Measurements from ENCODE around the gene IFIH1.
A peak's percentile ranks its signal among the peaks of the same experiment; 100 is the strongest.

IFIH1 gene

DNA sequence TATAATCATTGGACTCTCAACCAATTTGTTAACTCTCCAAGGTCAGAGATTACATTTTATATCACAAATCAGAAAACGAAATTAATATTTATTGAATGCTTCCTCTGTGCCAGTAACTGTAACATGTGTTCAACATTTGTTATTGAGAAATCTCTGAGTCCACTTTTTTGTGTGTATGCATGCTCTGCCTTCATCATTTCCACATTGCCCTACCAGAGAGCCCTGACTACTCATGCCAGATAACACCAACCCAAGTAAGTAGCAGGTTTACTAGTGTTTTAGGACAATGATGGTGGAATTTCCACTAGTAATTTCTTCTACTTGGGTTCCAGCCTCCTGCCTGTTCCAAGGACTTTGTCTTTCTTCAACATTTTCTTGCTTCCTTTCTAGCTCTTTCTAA is 61.1 kb downstream of the IFIH1 start:
- DNase-seq (ENCODE audit: low read depth in 3 of 3), result no peak

DNA sequence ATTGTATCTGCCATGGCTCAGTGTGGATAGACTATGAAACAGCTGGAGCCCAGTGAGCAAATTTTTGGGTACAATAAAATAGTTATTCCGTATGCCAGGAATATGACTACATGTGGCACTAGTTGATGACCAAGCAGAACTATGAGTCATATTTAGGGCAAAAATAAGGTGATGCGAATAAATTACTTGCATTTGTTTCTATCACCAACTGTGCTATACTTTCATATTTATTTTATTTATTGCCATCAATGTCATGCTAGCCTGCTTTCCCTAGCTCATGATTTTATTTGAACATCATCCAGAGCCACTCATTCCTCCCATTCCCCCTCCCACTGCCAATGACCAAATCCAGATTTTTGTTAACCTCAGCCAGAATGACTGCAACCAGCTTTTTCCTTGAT is 61.9 kb downstream of the IFIH1 start:
- DNase-seq (ENCODE audit: low read depth in 3 of 3), result no peak

DNA sequence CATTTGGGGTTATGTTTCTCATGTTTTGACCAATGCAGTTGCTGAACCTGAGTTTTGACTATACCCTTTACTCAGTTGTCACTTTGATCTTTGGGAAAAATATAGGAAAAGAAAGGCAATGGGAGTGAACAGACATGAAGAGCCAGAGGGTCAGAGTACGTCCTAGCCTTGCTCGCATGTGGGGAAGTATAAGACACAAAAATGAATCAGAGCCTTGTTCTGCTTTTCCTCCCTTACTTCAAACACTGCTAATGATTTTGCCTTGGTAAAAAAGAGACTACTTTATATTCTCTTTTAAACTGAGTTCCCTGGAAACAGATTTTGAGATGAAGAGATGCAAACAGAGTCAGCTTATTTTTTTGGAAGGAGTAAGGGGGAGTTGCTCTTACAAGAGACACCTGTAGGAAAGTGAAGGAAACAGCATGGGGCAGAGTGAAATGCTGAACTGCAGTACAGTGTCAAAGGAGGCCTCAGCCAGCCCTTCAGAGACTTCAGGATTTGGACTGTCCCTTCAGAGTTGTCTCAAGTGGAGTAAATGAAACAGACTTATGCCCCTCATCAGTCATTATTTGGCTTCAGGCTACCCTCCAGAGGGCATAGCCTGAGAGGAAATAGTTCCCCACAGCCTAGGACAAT is 64.1 kb downstream of the IFIH1 start:
- no peak for DNase-seq (ENCODE audit: low read depth in 3 of 3)

DNA sequence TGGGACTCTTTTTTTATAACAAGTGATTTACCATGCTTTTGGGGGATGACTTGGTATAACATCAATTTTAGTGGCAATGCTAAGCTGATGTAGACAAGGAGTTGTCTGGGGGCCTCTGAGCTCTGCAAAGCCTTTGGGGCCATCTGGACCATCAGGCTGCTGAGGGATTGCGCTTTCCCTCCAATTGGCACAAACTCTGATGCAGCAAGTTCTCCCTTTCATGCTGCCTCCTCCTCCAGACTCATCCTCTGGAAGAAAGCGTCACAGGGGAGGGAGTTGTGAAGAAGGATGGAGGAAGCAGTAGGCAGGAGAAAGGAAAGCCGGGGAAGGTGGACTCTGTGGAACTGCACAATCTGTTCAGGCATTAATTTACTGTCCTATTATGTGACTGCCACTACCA is 65.0 kb downstream of the IFIH1 start:
- DNase-seq (ENCODE audit: low read depth in 3 of 3), result no peak

DNA sequence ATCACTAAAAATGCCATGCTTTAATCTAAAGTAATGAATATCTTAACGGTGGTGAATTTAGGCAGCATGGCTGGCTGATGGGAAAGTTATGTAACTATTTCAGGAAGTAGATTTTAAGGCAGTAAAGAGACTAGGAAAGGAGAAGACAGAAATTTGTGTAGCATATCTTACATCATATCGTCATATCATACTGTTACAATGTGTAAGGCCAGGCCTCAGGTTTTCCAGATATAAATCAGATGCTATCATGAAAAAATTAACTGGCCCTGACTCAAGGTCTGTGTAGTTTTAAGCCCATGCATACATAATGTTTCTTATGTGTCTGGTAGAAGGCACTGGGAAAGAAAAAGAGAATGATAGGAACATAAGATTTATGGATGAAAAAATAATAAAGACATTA is 66.3 kb downstream of the IFIH1 start:
- DNase-seq (ENCODE audit: low read depth in 3 of 3), result no peak

DNA sequence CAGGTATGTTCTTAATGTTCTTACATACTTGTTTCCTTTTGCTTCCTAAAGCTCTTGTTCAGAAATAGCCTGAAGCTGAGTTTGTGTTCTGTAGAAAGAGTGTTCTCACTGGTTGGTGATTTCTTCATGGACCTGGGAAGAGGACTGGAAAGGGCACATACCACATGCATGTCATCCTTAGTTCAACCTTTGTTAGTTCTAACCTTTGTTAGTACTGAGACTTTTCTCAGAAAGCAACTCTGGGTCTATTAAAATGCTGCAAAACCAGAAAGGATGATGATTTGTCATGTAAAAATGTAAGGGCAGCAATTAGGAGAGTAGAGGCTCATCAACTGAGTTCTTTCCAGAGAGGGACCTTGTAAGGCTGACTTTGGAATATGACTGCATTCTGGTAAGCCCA is 72.7 kb downstream of the IFIH1 start:
- no peak for DNase-seq (ENCODE audit: low read depth in 3 of 3)

DNA sequence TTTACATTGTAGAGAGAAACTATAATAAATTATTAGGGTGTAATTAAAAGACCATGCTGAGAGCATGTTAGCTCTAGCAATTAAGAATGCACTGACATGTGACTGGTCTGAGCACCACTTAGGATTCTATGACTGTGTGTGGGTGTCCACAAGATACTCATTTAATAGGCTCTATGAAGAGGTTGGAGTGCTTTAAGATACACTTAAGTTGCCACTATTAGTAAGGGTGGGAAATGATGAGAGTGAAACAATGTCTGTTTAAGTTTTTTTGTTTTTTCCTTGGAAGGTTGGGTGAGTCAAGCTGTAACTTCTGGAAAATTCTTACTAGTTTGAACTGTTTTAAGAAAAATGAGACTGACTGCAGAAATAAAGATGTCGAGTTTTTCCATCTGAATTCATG is 73.4 kb downstream of the IFIH1 start:
- DNase-seq (ENCODE audit: low read depth in 3 of 3), result no peak

DNA sequence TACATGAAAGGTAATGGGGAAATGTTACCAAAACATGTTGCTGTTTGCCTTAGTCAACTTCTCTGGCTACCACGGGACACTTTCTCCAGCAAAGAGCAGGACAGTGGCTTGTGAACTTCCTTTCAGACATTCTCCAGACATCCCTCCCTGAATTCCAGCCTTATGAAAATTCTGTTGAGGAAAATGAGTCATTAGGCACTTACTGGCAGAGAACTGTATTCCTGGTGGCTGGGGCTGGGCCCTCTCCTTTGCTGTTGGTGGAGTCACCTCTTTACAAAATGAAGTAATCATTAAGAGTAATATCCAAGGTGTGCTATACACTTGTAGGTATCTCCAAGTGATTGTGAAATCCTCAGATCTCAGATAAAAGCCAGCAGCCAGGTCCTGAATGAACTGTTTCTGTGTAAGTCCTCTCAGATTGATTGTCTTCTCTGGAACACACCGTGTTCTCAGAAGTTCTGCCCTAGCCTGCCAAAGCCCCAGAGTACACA is 73.9 kb downstream of the IFIH1 start:
- DNase-seq (ENCODE audit: low read depth in 3 of 3), result no peak

DNA sequence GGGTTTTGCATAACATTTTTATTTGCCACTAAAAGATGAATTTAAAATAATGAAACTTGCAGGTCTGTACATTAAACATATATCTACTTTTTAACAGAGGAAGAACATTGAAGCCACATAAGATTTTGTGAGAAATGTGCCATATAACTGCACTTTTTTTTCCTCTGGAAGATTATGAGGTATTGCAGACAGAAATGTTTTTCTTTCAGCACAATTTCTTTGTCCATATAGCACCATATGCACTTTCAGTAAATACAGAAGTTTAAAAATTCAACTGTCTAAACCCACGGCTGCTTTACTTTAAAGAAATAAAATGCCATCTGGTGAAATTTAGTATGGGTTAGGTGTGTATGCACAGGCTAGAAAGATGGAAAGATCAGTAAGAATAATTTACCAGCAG is 74.8 kb downstream of the IFIH1 start:
- DNase-seq (ENCODE audit: low read depth in 3 of 3), result no peak

DNA sequence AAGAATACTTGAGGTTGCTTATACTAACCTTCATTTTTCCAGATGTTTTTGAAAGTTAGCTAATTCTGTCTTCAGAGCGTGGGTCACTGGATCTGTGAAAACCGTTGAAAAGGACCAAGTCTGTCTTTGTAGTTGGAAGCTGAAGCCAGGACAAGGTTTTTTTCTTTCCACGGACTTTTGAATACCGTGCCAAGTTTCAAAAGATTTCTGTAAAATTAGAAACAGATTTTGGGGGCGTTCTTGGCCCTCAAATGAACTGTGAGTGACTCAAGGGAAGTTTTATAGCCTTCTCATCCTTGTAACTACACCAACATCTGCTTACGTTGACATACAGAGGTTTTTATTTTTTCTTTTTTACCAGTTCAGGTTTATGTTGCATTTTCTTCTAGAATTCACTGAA is 75.2 kb downstream of the IFIH1 start, which contains the start of gene FAP:
Gene FAP, minus strand, starts transcription at position 152 of the 400 bp plus-strand sequence. Its CDS starts 118 bp downstream, at position 34.
- DNase-seq (ENCODE audit: low read depth in 3 of 3), result no peak

DNA sequence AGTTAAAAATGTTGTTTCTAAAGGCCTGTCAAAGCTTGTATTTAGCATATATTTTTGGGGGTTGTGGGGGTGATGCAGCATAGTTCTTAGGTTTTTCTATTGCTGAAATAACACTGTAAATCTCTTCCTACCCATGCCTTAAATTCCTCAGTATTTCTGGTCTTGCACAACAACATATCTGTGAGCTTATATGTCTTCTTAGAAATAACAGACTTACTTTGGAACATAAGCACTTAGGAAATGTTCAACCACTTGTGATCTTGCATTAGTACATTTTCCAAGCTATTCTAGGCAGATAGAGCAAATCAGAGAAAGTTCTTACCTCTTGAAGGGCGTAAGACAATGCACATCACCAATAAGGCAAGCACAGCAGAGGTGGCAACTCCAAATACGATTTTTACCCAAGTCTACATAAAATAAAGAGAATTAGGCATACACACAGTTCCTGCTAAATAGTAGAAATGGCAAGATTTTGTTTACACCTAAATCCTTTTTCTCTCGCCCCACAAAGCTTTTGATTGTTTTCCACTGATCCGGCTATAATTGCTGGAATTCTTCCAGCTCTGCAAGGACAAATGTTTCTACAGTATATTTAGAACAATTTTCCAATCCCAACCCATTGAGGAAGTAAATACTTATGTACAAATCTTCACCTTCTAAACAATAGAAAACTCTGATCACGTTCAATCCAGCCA is 75.8 kb downstream of the IFIH1 start:
- no peak for DNase-seq (ENCODE audit: low read depth in 3 of 3)

DNA sequence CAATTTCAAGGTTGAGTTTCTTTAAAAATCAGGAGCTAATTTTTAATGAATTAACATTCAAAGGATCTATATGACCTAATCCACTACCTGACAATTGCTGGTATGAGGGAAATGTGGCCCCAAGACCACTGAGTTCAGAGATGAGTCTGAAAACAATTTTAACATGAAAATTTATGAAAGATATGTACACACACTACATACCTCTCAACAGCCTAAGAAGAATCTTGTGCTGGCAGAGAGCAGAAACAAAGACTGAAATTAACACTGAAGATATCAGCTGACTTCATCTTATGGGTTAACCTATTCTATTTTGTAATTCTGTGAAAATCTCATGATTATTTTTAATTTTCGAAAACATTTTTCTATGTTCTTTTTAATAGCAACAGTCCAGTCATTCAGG is 76.9 kb downstream of the IFIH1 start:
- no peak for DNase-seq (ENCODE audit: low read depth in 3 of 3)

DNA sequence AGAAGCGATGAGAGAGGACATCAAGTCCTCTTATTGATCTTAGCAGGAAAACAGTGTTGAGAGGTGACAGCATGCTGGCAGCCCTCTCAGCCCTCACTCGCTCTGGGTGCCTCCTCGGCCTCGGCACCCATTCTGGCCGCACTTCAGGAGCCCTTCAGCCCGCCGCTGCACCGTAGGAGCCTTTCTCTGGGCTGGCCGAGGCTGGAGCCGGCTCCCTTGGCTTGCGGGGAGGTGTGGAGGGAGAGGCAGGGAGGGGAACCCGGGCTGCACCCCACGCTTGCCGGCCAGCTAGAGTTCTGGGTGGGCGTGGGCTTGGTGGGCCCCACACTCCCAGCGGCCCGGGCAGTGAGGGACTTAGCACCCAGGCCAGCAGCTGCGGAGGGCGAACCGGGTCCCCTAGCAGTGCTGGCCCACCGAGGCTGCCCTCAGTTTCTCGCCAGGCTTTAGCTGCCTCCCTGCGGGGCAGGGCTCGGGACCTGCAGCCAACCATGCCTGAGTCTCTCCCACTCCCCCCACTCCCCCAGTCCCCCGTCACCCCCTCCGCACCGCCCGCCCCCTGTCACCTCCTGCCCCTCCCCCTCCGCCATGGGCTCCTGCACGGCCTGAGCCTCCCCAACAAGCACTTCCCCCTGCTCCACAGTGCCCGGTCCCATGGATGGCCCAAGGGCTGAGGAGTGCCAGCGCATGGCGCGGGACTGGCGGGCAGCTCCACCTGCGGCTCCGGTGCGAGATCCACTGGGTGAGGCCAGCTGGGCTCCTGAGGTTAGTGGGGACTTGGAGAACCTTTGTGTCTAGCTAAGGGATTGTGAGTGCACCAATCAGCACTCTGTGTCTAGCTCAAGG is 83.6 kb downstream of the IFIH1 start:
- no peak for DNase-seq (ENCODE audit: low read depth in 3 of 3)

DNA sequence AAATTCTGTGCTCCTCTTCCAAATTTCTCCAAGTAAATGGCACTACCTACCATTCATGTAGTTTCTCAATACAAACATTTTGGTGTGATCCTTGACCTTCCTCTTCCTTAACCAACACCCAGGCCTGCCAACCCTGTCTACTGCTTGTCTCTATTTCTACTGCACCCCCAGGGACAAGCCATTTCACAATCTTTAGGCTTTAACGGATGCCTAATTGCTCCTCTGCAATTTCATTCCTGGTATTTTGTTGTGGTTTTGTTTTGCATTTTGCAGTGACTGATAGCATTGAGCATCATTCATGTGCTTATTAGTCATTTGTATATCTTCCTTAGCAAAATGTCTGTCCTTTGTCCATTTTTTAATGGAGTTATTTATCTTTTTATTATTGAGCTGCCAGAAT is 85.3 kb downstream of the IFIH1 start:
- no peak for DNase-seq (ENCODE audit: low read depth in 3 of 3)

DNA sequence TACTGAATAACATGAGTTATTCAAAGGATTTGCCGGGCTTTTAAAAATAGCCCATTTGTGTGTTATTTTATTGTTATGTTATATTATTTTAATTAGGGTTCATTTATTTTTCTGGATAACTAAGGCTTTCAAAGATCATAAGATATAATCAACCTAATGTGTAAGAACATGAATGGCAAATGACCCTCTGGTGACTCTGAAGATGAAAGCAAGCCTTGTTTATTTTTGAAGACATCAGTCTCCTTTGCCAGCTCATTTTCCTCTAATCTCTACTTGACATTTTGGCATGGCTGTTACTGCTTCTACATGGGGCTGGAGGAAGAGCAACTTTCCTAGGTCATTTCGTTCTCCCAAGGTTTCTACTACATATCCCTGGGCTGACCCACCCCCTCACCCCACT is 85.8 kb downstream of the IFIH1 start:
- DNase-seq (ENCODE audit: low read depth in 3 of 3), result no peak

DNA sequence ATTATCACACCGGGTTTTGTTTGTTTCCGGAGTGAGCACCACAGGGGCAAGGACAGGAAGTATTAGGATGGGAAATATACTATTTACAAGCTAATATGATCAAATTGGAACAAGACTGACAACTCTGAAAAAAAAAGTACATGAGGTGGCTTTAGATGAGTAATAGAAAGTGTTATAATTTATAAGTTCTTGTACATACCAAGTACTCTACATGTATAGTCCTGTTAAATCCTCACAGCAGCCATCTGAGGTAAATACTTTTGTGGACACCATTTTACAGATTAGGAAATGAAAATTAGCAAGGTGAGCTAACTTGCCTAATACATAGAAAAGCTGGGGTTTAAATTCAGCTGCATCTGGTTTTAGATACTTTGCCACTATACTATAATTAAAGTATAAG is 86.5 kb downstream of the IFIH1 start:
- no peak for DNase-seq (ENCODE audit: low read depth in 3 of 3)

DNA sequence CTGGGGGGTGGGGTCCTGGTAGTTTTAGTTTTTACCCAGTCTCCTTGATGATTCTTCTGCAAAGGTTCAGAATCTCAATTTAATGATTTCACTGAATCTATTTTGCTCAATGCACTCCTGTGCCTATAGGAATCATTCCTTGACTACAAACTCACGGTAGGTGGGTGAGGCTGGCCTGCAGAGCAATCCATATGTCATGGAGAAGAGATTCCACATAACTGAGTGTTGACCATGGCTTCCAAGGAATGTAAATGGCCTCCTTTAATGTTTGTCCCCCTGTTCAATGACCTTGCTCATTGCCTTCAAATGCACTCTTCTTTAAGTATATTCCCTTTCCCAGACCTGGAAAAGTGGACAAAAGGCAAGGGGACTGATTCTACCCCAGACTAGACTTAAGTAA is 87.7 kb downstream of the IFIH1 start:
- DNase-seq (ENCODE audit: low read depth in 3 of 3), result no peak

DNA sequence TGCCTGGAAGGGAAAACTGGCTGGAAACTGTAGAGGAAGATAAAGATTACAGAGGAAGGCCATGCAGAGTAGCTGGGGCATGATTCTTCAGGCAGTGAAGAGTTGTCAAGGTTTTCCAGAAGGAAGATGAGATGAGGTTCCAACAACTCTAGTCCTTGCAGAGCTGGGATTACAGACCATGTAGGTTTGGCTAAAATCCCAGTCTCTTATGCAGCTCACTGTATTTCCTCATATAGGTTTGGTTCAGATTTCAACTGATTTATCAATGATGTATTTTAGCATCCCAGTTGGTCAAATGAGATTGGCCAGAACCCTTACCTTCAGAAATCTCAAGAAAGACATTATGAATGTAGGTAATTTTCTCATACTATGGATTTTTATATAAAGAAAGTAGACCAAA is 91.6 kb downstream of the IFIH1 start:
- no peak for DNase-seq (ENCODE audit: low read depth in 3 of 3)

DNA sequence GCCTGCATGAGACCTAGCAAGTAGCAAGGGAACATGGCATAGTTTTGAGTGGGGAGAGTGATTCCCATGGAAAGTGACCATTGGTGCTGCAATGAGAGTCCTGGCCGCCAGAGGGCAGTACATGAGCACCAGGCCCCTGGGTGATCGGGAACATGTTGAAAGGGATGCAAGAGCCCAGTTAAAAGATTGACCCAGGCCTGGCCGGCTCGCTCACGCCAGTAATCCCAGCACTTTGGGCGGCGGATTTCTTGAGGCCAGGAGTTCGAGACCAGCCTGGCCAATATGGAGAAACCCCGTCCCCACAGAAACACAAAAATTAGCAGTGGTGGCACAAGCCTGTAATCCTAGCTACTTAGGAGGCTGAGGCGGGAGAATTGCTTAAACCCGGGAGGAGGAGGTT is 97.4 kb downstream of the IFIH1 start:
- DNase-seq (ENCODE audit: low read depth in 3 of 3), result peak; percentile 25 to 31 (median 28)

DNA sequence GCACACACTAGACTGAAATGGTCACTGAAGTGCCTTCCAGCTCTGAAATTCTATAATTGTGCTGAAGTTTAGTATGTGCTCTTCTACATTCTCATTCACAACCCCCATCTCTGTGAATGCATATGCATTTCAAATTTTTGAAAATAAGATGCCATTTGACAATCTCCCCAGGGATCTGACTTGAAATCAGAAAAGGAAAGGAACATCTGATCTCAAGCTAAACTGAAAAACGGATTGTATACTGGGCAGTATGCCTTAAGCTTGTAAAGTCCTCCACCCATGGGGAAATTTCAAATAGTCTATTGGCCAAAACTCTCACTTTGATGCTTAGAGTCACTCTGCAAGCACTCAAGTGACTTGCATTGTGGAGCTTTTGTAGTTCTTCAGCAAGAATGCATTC is 98.1 kb downstream of the IFIH1 start:
- no peak for DNase-seq (ENCODE audit: low read depth in 3 of 3)

DNA sequence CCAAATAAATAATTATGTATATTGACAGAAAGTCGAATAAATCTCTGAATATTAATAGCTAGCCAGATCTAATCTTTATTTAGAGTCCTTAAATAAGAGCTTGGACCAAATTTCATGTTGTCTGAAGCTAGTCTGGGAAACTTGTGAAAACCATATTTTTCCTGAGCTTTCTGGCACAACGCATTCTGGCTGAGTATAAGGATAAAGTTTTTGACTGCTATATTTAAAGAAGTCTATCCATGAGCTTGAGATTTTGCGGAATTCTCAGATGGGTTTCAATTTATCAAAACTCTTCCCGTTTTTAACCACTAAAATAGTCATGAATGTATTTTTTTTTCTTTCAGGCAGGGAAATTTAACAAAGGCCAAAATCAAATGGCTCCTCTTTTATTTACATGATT is 99.1 kb downstream of the IFIH1 start:
- no peak for DNase-seq (ENCODE audit: low read depth in 3 of 3)

DNA sequence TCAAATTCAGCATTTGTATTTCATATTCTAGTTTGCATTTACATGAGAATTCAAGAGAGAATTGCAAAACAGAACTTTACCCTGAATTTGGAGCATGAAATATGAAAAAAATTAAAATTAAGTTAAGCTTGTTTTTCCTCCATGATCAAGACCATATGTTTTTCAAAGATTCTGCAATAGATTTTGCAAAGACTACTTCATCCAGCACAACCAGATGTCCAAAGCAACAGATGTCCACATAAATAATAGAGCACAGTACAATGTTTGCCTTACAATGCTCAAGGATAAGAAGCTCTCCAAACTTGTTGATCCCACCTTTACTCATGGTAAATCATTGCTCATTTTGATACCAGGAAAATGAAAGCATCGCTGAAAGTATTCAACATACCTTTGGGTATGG is 100.9 kb downstream of the IFIH1 start:
- no peak for DNase-seq (ENCODE audit: low read depth in 3 of 3)
